Activated B cell treated with CpG ODN at 0.5 μM for 24 hours (primary cell): Measurements from ENCODE around the gene PREX1. TPM values are rescaled to one million over a fixed set of nuclear protein-coding genes. Genes with fewer than 3 reads are reported as not detected.

Experiments used
- ATAC-seq: fragments of 200-7000 bp; cut with Tn5 transposase; one replicate; pipeline ENCODE4 v1.10.0; 2021; ENCODE audit warnings: low read depth, mild to moderate bottlenecking, moderate library complexity
- CTCF ChIA-PET: fragments of 350-600 bp; sonication (Branson Sonifier 250); formaldehyde crosslinking; loops from one replicate; lab custom pipeline; 2021; ENCODE audit warnings: antibody characterized with exemption; lab: Charles Lee
- POLR2A ChIA-PET: fragments of 350-600 bp; sonication (Branson Sonifier 250); formaldehyde crosslinking; loops from one replicate; lab custom pipeline; 2021; ENCODE audit warnings: antibody characterized with exemption; lab: Charles Lee
- DNase-seq: peaks from one replicate; pipeline ENCODE4 v3.0.0; 2022
- H3K27ac Mint-ChIP-seq: one replicate; pipeline ENCODE4 v1.8.0; 2020; ENCODE audit warnings: mixed read lengths
- H3K27me3 Mint-ChIP-seq: one replicate; pipeline ENCODE4 v1.8.0; 2021; ENCODE audit warnings: mixed read lengths
- H3K36me3 Mint-ChIP-seq: one replicate; pipeline ENCODE4 v1.8.0; 2021; ENCODE audit warnings: low read depth, mixed read lengths
- H3K4me1 Mint-ChIP-seq: one replicate; pipeline ENCODE4 v1.8.0; 2021; ENCODE audit warnings: mixed read lengths
- H3K4me3 Mint-ChIP-seq: one replicate; pipeline ENCODE4 v1.8.0; 2020; ENCODE audit warnings: mild to moderate bottlenecking, mixed read lengths
- H3K9me3 Mint-ChIP-seq: one replicate; pipeline ENCODE4 v1.8.0; 2020; ENCODE audit warnings: mixed read lengths
- intact Hi-C: fragments of 100-400 bp; cut with micrococcal nuclease; formaldehyde crosslinking; loops from one replicate; pipeline ENCODE4 v1.15.1; 2024
- total RNA-seq: library from RNA; stranded (reverse); gene quantifications from 2 replicates; pipeline ENCODE4 v1.2.3, GENCODE V29; 2022
- TF ChIP-seq, protein P1 (sequence below): fragments of 200-600 bp; IDR thresholded peaks from one replicate; pipeline ENCODE4 v1.8.0; 2022; ENCODE audit warnings: antibody characterized with exemption, mild to moderate bottlenecking

PREX1 gene
- total RNA-seq, 1 donor from 2014 or later, result 71.4 TPM

DNA sequence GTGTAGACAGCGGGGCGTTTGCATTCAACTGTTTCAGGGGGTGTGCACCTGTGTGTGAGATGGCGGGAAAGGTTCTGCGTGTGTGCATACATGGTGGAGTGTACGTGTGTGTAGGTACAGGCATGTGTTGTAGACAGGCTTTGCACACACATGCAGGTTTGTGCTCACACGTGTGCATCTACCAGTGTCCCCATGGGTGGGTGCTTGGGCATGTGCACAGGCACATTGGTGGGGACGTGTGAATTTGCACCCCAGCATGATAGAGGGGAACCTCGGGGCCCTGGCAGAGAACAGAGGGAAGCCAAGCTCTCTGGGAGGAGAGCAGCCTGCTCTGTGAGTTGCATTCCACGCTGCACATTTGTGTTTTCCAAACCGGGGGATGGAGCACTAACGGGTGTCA is 250.2 kb downstream of the PREX1 start:
- no peak for DNase-seq

DNA sequence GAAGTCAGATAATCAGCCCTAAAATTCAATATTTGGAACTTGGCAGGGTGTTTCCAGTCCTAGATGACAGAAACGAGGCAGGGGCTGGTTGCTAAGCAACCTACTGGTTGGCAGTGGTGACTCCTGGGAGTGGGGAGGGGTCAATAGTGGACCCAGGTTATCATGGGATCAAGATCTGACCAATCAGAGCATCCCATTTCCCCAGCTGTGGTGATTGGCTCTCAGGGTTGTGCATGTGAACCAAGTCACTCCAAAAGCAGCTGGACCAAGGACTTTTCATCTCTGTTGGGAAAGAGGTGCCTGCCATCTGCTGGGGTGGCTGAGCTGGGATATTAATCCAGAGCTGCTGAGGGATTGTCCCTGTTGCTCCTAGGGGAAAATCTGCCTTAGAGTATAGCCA is 253.4 kb downstream of the PREX1 start:
- peaks cover 6% of the 10 kb centered on the region for H3K27me3 Mint-ChIP-seq
- DNase-seq (no peak), ATAC-seq (no peak)
- POLR2A ChIA-PET, result no interaction called here
- no peaks in the 10 kb centered on the region for H3K36me3 Mint-ChIP-seq
- CTCF ChIA-PET, result interaction anchor here (1.8 kb wide), 1 partner anchor 46 kb away, joined by 5 read pairs; no protein-coding TSS in a partner anchor
- no peaks in the 10 kb centered on the region for H3K4me1 Mint-ChIP-seq
- H3K4me3 Mint-ChIP-seq, result no peak overlapping the region
- H3K9me3 Mint-ChIP-seq, result no peaks in the 10 kb centered on the region
- TF ChIP-seq, protein P1, sequence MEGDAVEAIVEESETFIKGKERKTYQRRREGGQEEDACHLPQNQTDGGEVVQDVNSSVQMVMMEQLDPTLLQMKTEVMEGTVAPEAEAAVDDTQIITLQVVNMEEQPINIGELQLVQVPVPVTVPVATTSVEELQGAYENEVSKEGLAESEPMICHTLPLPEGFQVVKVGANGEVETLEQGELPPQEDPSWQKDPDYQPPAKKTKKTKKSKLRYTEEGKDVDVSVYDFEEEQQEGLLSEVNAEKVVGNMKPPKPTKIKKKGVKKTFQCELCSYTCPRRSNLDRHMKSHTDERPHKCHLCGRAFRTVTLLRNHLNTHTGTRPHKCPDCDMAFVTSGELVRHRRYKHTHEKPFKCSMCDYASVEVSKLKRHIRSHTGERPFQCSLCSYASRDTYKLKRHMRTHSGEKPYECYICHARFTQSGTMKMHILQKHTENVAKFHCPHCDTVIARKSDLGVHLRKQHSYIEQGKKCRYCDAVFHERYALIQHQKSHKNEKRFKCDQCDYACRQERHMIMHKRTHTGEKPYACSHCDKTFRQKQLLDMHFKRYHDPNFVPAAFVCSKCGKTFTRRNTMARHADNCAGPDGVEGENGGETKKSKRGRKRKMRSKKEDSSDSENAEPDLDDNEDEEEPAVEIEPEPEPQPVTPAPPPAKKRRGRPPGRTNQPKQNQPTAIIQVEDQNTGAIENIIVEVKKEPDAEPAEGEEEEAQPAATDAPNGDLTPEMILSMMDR, result no peak
- intact Hi-C loops, result no loop called here
- H3K27ac Mint-ChIP-seq, result no peak overlapping the region

More for the DNA sequence above, 250.2 kb downstream of the PREX1 start:
- POLR2A ChIA-PET, result no interaction called here
- H3K27me3 Mint-ChIP-seq, result peaks cover 14% of the 10 kb centered on the region
- TF ChIP-seq, protein P1, result no peak
- intact Hi-C loops, result no loop called here
- no peak for ATAC-seq
- CTCF ChIA-PET, result no interaction called here
- H3K9me3 Mint-ChIP-seq, result no peaks in the 10 kb centered on the region
- H3K36me3 Mint-ChIP-seq, result no peaks in the 10 kb centered on the region
- no peak overlapping the region for H3K4me3 Mint-ChIP-seq
- H3K4me1 Mint-ChIP-seq, result no peaks in the 10 kb centered on the region
- no peak overlapping the region for H3K27ac Mint-ChIP-seq

Other genes starting within 250 kb of the PREX1 start
- gene ARFGEF2, start 93.7 kb upstream of the PREX1 start, total RNA-seq, result 30.8 and 39.0 TPM in 2 replicates
- 53.2 and 58.8 TPM in 2 replicates for gene CSE1L, start 218.3 kb upstream of the PREX1 start, total RNA-seq